Cerebellar cortex (tissue), 1 donor: Measurements from ENCODE around the gene TBC1D2B.

ENCODE experiments used
- DNase-seq: peaks from one replicate; pipeline ENCODE4 v3.0.0-alpha.2; 2015; ENCODE audit warnings: low spot score

TBC1D2B gene

DNA sequence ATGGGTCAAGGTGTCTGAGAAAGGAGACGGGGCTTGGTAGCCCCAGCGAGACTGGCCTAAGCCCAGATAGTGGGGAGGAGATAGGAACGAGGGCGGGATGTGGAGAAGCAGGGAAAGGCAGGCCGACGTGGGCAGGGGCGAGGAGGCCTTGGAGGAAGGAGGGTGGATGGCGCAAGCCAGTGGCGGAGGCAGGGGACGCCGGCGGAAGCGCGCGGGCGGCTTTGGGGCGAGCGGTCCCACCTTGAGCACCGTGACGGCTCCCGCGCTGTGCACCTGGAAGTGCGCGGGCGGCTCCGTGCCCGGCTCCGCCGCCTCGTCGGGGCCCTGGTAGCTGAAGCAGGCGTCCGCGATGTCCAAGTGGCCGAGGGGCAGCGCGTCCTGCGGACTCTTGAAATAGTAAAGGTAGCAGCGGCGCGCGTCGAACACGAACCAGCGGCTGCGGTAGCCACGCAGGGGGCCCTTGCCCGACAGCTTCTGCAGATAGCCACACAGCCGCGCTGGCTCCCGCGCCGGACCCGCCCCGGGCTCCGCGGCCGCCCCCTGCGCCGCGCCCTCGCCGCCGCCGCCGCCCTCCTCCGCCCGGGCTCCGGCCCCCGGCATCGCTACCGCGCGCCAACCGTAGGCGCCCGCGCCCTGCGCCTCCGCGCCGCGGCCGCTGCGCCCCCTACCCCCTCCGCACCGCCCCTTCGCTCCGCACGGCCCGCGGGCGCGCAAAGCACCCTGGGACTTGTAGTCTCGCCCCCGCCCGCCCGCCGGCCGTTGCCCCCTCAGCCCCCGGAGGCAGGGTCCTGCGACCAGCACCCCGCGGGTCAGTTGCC, at the start of gene TBC1D2B:
TBC1D2B (minus strand) TSS at position 659 of the 818 bp plus-strand sequence; CDS start at position 600, 59 bp downstream.
- no peak for DNase-seq

DNA sequence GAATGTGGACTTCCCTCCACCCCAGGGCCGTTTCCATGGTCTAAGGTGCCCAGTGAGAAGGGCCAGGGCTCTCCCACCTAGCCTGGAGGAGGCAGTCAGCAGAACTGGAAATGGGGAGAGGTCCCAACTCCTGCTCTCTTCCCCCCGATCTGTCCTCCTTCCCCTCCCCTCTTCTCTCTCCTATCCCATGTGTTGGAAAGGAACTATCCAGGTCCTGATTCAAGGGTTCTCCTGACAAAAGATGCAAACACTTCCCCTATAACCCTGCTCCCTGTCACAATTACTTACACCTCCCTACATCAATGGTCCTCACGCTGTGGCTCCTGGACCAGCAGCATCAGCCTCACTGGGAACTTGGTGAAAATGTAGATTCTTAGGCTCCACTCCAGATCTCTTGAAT, 47.8 kb upstream of the TBC1D2B start:
- DNase-seq, result no peak

DNA sequence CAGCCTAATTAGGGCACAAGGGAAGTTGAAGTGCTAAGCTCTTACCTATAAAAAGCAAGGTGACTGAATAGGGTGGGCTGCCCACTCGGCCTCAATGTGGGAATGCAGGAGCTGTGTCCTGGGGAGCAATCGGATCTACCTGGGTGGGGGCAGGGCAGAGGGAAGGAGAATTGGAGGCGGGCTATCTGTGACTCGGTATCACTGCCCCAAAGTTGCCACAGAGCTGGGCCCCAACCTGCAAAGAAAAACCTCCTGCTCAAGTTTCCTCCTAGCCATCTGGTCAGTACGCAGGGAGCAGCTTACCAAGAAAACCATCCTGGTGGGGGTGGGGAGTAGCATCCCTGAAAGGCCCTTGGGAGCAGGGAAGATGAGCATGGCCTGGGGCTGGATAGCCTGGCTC, 43.0 kb upstream of the TBC1D2B start:
- DNase-seq, result no peak

DNA sequence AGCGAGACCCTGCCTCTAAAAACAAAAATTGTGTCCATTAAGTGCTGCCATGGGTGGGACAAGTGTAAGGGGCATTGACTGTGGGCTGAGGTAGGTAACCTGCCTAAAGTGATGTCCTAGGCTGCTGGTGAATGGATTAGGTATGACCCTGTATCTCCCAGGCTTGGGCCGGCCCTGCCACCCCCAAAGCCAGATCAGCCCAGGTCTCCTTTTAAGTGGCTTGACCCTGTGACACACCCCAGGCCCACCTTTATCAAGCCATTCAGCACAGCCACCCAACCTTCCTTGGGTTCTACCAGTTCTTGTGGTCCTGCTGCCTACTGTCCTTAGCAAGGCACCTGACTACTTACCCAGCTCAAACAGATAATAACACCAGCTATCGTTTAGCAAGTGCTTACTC, 35.0 kb upstream of the TBC1D2B start:
- DNase-seq, result no peak

DNA sequence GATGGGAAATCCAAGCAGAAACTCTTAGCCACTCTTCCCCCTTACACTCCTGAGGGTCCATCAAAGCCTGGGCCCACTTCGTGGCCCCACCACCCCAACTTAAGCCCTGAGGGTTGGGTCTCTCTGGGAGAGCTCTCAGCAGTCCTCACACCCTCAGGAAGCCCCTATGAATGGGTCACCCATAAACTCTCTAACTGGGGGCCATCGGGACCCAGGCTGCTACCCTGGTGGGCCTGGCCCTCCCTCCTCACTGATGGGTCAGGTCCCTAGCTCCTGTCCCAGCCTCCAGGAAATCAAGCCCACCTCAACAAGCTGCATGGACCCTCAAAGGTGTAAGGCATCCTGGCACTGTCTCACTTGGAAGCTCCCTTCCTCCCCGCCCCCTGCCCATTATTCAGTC, 34.3 kb upstream of the TBC1D2B start:
- no peak for DNase-seq

DNA sequence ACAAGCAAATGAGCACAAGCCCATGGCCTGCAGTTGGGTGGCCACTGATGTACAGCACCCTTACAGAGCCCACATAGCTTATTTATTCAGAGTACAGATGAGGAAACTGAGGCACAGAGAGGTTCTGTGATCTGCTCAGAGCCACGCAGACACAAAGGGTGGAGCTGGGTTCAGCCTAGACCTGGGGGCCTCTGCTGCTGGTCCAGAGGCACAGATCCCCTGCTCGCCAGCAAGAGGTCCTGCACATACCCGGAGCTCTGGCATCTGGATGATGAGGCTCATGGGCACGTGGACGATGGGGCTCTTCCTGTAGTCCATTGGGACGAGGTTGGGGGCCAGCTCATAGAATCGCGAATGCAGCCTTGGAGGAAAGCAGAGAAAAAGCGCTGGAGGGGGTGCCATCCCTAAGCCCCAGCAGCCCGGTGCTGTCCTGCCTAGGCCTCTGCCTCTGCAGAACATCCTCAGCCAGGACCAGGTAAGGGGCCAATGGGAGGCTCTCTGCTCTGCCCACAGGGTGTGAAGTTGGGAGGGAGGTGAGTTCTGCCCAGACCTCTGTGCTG, 33.5 kb upstream of the TBC1D2B start:
- DNase-seq, result no peak

DNA sequence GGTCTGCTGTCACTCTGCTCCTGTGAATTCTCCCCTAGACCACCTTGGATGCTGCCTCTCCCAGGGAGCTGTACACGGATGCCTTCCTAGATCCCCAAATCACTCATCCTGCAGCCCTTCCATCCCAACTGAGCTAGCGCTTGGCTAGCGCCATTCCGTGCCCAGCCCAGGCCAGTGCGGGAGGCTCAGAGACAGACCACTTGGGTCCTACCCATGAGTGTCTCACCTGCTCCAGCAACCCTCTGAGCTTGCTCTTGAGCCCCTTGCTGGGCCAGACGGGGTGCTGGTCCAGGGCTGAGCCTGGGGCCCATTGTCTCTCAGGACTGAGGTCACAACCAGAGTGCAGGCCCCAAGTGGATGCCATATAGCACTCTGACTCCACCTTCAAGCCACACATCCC, 32.6 kb upstream of the TBC1D2B start:
- no peak for DNase-seq

DNA sequence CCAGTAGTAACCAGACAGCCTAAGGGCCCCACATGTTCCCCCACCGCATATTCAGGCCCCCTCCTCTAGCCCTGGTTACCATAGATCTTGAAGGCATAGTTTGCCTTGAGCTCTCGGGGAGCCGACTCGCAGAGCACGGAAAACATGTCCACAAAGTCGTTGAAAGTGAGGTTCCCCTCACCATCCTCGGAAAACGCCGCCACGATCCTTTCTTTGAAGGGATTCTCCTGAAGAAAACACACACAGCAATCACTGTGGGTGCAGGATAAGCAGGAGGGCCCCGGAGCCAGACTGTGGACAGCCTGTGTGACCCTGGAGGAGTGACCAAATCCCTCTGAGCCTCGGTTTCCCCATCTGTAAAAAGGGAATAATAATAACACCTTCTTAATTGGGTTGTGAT, 31.6 kb upstream of the TBC1D2B start:
- DNase-seq, result no peak

DNA sequence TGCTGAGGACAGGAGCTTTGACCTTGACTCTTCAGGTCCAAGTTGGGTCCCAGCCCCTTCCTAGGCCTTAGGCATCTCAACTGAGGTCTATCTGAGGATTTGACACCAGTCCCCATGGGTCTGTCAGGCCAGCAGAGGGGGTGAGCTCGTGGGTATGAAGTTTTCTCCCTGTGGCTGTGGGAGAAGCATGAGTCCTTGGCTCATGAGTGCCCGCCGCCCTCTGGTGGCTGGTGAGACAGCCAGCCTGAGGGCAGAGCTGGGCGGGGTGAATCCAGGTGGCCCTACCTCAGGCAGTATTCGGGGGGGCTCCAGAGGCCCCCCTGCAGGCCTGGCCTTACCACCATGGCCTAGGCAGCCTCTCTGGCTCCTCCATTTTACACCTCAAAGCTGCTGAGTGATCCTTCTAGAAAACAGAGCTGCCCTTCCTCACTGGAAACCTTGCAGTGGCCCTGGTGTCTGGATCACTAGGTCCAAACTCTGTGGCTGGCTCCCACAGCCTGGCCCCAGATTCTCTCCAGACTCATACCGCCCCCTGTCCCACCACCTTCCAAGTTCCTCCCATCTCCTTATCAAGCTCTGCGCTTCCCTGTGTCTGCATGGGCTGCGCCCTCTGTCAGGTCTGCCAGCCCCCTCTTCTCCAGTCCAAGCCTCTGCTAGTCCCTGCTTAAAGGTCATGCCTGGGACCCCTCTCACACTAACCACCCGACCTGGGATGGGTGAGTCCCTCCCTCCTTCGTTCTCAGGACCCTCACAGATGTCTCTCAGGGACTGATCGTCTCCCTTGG, 31.0 kb upstream of the TBC1D2B start:
- DNase-seq, result peak; percentile 79

DNA sequence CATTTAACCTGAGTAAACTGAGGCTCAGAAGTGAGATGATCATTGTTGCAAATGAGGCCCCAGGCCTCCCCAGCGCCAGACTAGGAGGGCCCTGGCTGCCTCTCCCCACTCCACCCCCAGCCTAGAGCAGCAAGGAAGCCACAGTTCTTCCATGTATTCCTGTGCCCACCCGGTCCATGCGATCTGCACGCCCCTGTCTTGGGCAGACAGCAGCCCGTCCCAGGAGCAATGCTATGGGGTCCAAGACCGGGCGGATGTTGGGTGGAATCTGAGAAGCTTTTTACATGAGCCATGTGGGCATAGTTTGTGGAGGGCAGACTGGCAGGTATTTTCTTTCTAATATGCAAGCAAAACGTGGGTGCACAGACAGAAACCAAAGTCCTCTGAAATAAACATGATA, 30.0 kb upstream of the TBC1D2B start:
- no peak for DNase-seq

DNA sequence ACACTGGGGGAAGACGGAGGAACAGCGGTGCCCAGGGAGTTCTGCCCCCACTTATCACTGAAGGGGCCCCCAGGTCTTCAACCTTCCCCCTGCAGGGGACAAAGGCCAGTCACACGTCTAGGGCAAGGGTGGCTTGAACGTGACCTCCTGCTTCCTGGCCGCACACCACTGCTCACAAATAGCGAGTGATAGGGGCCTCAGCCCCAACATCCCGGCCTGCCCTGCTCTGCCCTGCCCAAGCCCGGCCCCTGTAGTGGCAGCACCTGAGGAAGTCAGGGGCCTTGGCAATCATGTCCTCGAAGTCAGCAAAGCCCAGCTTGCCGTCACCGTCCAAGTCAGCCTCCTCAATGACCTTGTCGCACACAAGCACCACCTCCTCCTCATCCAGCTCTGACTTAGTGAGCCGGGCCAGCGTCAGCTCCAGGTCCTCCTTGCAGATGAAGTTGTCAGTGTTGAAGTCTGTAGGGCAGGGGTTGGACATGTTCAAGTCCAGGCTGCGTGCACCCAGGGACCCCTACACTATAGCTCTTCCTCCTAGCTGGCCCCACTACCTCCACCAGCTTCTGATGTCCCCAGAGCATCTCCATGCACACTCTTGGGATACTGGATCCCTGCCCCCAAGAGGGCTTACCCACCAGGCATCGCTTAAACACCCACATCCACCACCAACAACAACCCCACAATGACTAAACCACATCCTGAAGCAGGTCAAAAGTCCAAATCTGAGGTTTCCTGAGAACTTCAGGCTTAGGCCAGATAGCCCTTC, 28.1 kb upstream of the TBC1D2B start:
- no peak for DNase-seq

DNA sequence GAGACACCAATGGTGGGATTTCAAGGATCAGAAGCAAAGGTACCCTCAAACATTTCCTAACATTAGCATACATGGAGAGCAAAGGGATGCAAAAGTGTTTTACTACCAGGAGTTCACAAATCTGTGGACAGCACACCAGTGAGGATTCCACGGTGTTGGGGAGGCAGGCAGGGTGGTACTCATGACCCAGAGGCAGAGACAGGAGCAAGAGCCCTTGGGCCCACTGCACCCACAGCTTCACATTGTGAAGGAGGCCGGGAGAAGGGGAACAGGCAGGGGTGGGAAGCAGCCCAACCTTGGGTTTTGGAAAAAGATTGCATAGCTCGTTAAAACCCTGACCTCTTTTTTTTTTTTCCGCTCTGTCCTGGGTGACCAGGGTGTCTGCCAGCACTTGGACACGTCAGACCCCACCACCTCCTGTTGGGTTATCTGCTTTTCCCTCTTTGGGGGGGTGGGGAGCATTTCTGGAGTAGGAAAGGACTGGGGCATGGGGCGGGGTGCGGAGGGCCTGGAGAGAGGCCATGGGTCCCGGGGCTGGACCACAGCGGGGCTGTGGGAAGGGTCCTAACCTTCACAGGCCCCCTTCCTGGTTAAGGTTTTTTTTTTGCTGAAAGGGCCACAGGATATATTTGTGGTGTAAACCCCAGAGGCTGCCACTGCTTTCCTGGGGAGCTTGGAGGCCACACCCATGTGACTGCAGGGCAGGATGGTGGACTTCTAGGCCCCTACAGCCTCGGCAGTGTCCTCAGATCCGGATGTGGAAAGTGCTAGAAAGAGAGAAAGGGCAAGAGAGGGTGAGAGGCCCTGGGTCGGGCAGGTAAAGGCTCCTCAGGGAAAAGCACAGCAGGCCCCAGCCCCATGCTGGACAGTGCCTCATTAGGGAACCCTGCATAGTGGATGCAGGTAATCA, 27.3 kb upstream of the TBC1D2B start:
- no peak for DNase-seq

DNA sequence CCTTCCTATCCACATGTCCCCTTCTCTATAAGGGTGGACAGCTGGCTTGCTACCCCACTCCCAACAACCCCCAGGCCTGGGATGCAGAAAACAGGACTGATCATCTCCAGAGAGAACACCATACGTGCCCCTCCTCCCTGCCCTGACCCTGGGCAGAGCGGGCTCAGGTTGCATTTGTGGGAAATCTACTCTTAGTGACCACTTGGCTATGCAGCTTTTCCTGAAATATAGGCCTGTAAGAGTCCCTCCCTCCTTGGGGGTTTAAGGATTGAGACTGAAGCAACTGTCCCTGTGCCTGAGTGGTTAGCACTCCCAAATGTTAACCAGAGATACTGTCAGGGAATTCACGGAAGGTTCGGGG, 26.6 kb upstream of the TBC1D2B start:
- no peak for DNase-seq

DNA sequence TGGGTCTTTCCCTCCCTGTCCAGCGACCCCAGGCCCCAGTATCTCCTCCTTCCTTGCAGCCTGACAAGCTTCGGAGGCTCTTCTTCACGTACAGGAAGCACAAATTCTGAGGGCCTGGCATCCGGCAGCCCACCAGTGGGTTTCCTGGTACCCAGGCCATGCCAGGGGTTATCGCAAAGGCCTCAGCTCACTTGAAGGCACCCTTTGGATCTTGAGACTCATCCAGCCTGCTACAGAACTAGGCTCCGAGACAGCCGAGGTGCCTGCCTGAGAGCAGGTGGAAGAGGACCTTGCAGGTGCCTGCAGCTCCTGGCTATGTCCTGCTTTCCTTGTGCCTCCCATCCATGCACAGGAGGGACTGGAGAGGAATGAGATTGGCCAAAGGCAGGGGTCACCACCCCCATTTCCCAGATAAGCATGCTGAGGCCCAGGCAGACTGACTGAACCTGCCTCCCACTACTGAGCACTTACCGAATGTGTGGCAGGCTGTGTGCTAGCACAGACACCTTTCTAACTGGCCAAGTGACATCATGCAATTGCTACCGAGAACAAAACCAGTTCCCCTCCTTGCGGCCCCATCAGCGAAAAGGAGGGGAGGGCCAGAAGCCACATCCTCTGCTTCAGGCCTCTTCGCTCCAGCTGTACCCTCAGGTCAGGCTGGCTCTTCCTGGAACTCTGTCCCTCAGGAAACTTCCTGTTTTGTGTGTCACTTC, 26.1 kb upstream of the TBC1D2B start:
- no peak for DNase-seq

DNA sequence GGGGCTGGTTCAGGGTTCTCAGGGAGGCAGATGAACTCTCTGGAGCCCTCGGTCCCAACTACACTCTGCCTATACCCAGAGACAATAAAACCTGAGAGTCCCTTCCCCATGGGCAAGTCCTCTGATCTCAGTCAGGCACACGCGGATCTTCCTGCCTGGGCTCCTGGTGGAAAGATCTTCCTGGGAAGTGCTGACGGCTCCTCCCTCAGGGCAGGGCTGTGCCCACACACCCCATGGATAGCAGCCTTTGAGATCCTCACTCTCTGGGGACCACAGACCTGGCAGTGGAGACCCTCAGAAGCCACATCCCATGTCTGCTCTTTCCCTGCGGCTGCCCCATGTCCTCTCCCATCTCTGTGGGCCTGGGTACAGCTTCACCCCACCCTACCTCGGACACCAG, 25.2 kb upstream of the TBC1D2B start:
- no peak for DNase-seq

DNA sequence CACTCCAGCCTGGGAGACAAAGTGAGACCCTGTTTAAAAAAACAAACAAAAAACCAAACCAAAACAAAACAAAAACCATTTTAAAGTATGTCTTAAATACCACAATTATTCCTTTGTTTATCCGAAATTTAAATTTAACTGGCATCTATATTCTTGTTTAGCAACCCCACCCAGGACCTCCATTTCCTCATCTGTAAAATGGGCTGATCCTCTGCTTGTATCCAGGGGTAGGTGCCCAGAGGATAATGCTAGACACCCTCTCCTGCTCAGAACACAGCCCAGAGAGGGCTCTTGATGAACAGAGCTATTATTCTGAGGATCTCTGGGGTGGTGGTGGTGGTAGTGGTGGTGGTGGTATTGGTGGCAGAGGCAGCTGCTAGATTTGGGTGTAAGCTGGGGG, 24.7 kb upstream of the TBC1D2B start:
- no peak for DNase-seq

DNA sequence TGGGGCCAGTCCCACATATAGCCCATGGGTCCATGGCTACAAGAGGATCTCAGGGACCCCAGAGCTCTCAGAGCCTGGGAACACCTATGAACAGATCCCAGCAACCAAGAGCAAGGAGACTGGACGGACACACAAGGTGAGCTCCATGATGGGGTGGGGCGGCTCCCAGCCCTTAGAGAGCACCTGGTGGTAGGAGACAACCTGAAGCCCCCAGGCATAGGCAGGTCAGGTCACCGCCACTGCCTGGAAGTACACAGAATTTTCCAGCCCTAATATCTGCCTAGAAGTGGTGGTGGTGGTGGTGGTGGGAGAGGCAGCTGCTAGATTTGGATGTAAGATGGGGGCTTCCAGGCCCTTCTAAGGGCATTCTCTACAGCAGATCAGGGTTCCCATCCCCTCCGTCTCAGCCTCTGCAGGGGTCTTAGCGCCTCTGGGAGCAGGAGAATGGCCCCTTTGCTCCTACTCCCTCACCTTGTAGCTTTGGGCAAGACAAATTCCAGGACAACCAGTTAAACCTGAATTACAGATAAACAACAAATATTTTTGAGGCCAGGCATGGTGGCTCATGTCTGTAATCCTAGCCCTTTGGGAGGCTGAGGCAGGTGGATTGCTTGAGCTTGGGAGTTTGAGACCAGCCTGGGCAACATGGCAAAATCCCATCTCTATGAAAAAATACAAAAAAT, 24.1 kb upstream of the TBC1D2B start:
- DNase-seq, result no peak

DNA sequence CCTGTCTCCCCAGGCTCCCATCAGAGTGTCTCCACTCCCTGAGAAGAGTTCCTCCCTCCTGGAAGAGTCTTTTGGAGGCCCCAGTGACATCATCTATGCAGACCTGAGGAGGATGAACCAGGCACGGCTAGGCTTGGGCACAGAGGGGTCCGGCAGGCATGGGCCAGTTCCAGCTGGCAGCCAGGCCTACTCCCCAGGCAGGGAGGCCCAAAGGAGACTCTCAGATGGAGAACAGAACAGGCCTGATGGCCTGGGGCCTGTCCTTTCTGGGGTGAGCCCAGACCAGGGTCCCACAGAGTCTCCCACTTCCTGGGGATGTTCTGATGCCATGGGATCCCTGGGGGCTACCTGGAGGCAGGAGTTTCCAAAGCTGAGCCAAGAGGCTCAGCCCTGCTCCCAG, 23.4 kb upstream of the TBC1D2B start:
- DNase-seq, result no peak

DNA sequence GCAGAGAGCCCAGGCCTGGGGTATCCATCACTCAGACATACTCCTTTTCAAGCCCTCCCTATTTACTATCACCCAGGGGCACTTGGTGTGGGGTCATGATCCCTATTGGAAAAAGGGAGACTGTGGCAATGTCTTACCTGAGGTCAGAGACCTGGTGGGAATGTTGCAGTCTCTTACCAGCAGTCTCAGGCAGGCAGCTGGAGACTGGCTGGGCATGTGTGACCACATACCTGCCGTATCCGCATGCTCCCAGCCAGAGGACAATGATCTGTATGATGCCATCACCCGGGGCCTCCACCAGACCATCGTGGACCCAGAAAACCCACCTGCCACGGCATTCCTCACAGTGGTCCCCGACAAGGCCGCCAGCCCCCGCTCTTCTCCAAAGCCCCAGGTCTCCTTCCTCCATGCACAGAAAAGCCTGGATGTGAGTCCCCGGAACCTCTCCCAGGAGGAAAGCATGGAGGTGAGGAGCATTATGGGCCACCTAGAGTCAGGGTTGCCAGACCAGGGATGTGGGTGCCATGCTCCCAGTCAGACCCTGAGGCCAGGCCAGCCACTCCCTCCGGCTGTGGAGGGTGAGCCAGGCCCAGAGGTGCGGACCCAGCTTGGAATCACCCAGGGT, 20.7 kb upstream of the TBC1D2B start:
- no peak for DNase-seq

DNA sequence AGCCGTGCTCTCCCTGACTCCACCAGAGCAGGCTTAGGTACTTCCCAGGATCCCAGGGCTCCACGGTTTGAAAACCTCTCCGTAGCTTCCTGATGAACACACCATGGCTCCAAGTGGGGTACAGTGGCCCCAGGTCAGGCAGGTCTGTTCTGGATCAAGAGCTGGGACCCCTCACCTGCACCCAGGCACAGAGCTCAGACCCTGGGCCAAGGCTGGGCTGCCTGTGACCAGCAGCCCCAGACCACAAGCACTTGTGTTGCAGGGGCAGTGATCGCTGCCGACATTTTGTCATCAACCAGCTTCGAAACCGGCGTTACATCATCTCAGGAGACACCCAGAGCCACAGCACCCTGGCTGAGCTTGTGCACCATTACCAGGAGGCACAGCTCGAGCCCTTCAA, 20.2 kb upstream of the TBC1D2B start:
- no peak for DNase-seq
